AG10803 (cell line): ENCODE data around the gene USF2.
A peak's percentile ranks its signal among the peaks of the same experiment; 100 is the strongest.

Experiments
- DNase-seq: peaks from one replicate; pipeline ENCODE4 v3.0.0; 2010; ENCODE audit warnings: low read depth
- H3K4me3 ChIP-seq: 2 replicates; pipeline ENCODE4 v1.5.1; 2011; ENCODE audit warnings: mild to moderate bottlenecking, low read length, control low read depth
- TF ChIP-seq, protein P1 (sequence below): conservative IDR thresholded peaks from 2 replicates; pipeline ENCODE4 v1.5.1; 2011; ENCODE audit warnings: mild to moderate bottlenecking, low read length, control low read depth, inconsistent platforms

USF2 gene

GRCh38 chr19:35267818-35268535, 785 bp upstream of the USF2 start:
- TF ChIP-seq, protein P1, sequence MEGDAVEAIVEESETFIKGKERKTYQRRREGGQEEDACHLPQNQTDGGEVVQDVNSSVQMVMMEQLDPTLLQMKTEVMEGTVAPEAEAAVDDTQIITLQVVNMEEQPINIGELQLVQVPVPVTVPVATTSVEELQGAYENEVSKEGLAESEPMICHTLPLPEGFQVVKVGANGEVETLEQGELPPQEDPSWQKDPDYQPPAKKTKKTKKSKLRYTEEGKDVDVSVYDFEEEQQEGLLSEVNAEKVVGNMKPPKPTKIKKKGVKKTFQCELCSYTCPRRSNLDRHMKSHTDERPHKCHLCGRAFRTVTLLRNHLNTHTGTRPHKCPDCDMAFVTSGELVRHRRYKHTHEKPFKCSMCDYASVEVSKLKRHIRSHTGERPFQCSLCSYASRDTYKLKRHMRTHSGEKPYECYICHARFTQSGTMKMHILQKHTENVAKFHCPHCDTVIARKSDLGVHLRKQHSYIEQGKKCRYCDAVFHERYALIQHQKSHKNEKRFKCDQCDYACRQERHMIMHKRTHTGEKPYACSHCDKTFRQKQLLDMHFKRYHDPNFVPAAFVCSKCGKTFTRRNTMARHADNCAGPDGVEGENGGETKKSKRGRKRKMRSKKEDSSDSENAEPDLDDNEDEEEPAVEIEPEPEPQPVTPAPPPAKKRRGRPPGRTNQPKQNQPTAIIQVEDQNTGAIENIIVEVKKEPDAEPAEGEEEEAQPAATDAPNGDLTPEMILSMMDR: no peak
- DNase-seq: peak; percentile 68
- peak overlapping the region; percentile 88 for H3K4me3 ChIP-seq

GRCh38 chr19:35269438-35270117, 816 bp downstream of the USF2 start:
- H3K4me3 ChIP-seq: peak overlapping the region; percentile 57
- TF ChIP-seq, protein P1: peak; percentile 51
- peak; percentile 78 for DNase-seq

GRCh38 chr19:35270381-35270811, 1.6 kb downstream of the USF2 start:
- TF ChIP-seq, protein P1: no peak
- no peak overlapping the region for H3K4me3 ChIP-seq
- DNase-seq: no peak

DNA sequence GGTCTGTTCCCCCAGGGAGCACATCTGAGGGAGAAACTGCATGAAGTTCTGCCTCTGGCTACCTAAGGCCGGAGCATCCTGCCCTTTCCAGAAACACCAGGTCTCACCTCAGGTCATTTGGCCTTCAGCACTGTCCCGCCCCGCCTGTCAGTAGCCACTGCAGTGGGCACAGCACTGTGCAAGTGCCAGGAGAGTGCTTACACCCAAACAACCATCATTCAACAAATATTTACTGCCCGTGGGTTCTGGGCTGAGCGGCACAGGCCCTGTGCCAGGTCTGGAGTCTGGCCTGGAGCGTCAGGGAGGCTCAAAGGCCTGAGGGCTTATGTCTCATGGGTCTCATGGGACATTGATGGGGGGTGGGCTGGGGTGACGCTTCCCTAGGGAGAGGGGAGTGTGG, 2.8 kb downstream of the USF2 start:
- TF ChIP-seq, protein P1: no peak
- no peak overlapping the region for H3K4me3 ChIP-seq
- no peak for DNase-seq

DNA sequence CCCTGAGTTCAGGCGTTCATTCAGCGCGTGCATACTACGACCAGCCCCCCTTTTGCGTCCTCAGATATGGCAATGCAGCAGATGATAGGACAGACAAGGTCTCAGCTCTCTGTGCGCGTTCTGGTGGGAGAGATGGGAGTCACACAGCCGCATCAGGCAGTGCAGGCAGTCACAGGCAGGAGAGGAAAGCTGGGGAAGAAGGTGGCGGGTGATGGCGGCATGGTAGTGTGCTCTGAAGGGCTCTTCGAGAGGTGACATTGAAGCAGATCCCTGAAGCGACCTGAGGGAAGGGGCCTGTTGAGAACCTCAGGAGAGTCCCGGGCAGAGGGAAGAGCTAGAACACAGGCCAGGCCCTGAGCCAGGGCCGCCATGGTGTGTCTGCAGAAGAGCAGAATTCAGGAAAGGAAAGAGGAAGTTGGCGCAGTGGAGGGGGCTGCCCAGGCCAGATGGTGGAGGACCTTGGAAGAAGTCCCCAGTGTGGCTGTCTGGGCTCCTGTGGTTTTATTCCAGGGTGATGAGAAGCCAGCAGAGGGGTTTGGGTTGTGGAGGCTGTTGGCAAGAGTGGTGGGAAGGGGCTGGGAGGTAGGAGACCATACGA, 3.5 kb downstream of the USF2 start:
- no peak overlapping the region for H3K4me3 ChIP-seq
- DNase-seq: no peak
- TF ChIP-seq, protein P1: no peak

- TF ChIP-seq, protein P1: no peak
- DNase-seq: no peak
Observed at GRCh38 chr19:35272954-35273649, 4.3 kb downstream of the USF2 start.

More at GRCh38 chr19:35272954-35273649, 4.3 kb downstream of the USF2 start:
- H3K4me3 ChIP-seq: no peak overlapping the region
